Measurements from ENCODE around the gene CBY3.

- no peak for TF ChIP-seq CTCF (IDR thresholded peaks at IDR 0.05)
- no peak for TF ChIP-seq EZH2 (IDR thresholded peaks at IDR 0.05)
These were observed 18.9 kb upstream of the CBY3 start for GRCh38 chr5:179699616-179700237.
